Measurements from ENCODE around the gene CD69.

The CD69 gene

DNA sequence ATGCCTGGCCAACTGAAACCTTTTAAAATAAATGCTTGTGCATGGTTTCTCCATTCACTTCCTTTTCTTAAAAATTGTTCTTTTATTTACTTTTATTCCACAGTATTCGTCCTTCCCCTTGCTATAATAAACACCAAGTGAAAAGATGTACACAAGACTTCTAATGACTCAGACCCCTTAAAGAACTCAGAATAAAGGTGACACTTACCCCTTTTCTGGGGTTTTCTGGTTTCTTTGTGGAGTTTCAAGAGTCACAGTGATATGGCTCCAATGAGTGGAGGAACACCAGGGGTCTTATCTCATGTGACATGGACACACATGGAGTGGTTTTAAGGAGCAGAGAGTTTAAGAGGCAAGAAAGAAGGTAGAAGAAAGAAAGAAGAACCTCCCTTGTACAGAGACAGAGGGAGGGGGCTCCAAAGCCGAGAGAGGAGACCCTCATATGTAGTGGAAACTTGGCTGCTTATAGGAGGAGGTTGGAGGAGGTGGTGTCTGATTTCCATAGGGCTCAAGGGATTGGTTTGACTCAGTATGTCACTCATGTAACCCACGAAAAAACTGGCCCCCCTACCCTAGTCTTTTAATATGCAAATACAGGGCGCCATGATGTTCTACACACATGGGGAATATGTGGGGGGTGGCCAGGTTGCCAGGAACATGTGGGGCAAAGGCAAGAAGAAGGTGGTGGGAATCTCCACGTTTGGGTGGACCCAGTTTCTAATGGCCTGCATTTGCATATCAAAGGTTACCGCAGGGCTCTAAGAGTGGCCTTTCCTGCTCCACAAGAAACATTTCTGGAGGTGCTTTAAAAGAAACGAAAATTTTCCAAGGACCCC, 22.1 kb upstream of the CD69 start:
- no peak for TF ChIP-seq TAF1 (IDR thresholded peaks at IDR 0.05; ENCODE audit: borderline replicate concordance, insufficient read depth, low read length)
- no peak for TF ChIP-seq FOXP2 (optimal IDR thresholded peaks at IDR 0.05; ENCODE audit: borderline replicate concordance, extremely low read depth, extremely low read length, insufficient read depth)
- no peak for TF ChIP-seq SIN3A (IDR thresholded peaks at IDR 0.05; ENCODE audit: borderline replicate concordance, insufficient read depth, low read length)
- TF ChIP-seq, protein P1, sequence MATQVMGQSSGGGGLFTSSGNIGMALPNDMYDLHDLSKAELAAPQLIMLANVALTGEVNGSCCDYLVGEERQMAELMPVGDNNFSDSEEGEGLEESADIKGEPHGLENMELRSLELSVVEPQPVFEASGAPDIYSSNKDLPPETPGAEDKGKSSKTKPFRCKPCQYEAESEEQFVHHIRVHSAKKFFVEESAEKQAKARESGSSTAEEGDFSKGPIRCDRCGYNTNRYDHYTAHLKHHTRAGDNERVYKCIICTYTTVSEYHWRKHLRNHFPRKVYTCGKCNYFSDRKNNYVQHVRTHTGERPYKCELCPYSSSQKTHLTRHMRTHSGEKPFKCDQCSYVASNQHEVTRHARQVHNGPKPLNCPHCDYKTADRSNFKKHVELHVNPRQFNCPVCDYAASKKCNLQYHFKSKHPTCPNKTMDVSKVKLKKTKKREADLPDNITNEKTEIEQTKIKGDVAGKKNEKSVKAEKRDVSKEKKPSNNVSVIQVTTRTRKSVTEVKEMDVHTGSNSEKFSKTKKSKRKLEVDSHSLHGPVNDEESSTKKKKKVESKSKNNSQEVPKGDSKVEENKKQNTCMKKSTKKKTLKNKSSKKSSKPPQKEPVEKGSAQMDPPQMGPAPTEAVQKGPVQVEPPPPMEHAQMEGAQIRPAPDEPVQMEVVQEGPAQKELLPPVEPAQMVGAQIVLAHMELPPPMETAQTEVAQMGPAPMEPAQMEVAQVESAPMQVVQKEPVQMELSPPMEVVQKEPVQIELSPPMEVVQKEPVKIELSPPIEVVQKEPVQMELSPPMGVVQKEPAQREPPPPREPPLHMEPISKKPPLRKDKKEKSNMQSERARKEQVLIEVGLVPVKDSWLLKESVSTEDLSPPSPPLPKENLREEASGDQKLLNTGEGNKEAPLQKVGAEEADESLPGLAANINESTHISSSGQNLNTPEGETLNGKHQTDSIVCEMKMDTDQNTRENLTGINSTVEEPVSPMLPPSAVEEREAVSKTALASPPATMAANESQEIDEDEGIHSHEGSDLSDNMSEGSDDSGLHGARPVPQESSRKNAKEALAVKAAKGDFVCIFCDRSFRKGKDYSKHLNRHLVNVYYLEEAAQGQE (IDR thresholded peaks at IDR 0.05; ENCODE audit: insufficient read depth in 1 of 2, low read depth in 2 of 2, low read length in 2 of 2) = no peak
- no peak for TF ChIP-seq POLR2AphosphoS5 (IDR thresholded peaks at IDR 0.05; ENCODE audit: low read depth, low read length)

DNA sequence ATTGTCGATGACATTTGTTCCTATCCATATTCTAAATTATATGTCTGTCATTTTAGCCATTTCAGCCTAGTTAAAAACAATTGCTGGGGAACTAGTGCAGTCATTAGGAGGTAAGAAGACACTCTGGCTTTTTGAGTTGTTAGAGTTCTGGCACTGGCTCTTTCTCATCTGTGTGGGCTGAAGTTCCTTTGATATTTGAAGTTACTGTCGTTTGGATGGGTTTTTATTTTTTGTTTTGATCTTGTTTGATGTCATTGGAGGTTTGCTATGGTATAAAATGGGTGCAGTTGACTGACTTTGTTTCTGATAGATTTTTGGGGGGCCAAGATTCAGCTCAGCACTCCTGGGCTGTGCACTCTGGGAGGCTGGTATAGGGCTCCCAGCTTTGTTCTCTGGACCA, 20.7 kb upstream of the CD69 start:
- TF ChIP-seq TAF1 (IDR thresholded peaks at IDR 0.05; ENCODE audit: borderline replicate concordance, insufficient read depth, low read length) (no peak), FOXP2 (optimal IDR thresholded peaks at IDR 0.05; ENCODE audit: borderline replicate concordance, extremely low read depth, extremely low read length, insufficient read depth) (no peak), POLR2AphosphoS5 (IDR thresholded peaks at IDR 0.05; ENCODE audit: low read depth, low read length) (no peak), SIN3A (IDR thresholded peaks at IDR 0.05; ENCODE audit: borderline replicate concordance, insufficient read depth, low read length) (no peak)
- TF ChIP-seq, protein P1 (IDR thresholded peaks at IDR 0.05; ENCODE audit: insufficient read depth in 1 of 2, low read depth in 2 of 2, low read length in 2 of 2) = no peak

DNA sequence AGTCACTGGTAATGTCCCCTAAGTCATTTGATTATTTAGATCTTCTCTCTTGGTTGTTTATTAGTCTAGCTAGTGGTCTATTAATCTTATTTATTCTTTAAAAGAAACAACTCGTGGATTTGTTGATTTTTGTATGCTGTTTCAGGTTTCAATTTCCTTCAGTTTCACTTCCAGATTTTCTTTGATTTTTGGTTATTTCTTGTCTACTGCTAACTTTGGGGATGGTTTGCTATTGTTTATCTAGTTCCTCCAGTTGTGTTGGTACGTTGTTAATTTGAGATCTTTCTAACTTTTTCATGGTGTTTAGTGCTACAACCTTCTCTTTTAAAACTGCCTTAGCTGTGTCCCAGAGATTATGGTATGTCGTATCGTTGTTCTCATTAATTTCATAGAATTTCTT, 18.5 kb upstream of the CD69 start:
- TF ChIP-seq, protein P1 (IDR thresholded peaks at IDR 0.05; ENCODE audit: insufficient read depth in 1 of 2, low read depth in 2 of 2, low read length in 2 of 2) = no peak
- no peak for TF ChIP-seq FOXP2 (optimal IDR thresholded peaks at IDR 0.05; ENCODE audit: borderline replicate concordance, extremely low read depth, extremely low read length, insufficient read depth)
- TF ChIP-seq SIN3A (IDR thresholded peaks at IDR 0.05; ENCODE audit: borderline replicate concordance, insufficient read depth, low read length) = no peak
- no peak for TF ChIP-seq TAF1 (IDR thresholded peaks at IDR 0.05; ENCODE audit: borderline replicate concordance, insufficient read depth, low read length)
- no peak for TF ChIP-seq POLR2AphosphoS5 (IDR thresholded peaks at IDR 0.05; ENCODE audit: low read depth, low read length)

DNA sequence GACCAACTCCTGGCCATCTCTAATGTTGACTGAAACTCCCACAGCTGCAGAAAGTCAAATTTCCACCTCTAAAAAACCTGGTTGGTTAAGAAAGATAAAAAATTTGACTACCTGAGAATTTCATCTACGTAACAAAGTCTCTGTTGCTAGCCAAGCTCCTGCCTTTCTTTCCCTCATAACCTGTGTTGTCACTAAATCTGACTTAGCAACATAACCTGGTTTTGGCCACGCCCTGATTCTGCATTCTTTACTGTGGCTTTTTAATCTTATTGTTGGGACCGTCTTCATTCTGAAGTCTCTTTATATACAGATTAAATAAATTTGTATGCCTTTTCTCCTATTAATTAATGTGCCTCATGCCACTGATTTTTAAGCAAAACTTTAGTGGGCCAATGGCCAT, 16.1 kb upstream of the CD69 start:
- no peak for TF ChIP-seq FOXP2 (optimal IDR thresholded peaks at IDR 0.05; ENCODE audit: borderline replicate concordance, extremely low read depth, extremely low read length, insufficient read depth)
- TF ChIP-seq POLR2AphosphoS5 (IDR thresholded peaks at IDR 0.05; ENCODE audit: low read depth, low read length) = no peak
- no peak for TF ChIP-seq SIN3A (IDR thresholded peaks at IDR 0.05; ENCODE audit: borderline replicate concordance, insufficient read depth, low read length)

DNA sequence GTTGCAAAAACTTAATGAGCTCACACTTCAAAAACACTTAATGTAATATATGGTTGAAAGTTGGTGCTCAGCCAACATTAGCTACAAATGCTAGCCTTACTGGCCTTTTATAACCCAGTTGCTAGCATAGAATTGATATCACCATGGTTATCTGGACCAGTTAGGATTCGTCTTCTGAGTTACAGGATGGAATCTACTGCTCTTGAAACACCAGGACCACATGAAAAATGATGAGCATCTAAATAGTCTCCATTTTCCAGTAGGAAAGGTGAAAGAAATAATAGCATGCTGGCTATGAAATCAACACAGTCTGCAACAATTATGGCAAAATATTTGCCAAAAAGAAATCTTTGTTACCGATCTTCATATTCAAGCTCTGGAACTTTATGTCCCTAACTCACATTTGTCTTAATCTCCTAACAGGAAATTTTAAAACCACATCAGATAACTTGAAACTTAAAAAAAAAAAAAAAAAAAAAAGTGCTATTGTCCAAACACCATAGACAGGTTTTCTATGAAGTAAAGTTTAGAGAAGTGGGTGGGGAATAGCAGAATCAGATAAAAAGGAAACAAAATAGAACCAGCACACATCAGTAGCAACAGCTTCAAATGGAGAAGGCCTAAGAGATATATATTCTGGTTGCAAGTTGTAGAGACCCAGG, 12.6 kb upstream of the CD69 start:
- TF ChIP-seq POLR2AphosphoS5 (IDR thresholded peaks at IDR 0.05; ENCODE audit: low read depth, low read length) (no peak), TAF1 (IDR thresholded peaks at IDR 0.05; ENCODE audit: borderline replicate concordance, insufficient read depth, low read length) (no peak), FOXP2 (optimal IDR thresholded peaks at IDR 0.05; ENCODE audit: borderline replicate concordance, extremely low read depth, extremely low read length, insufficient read depth) (no peak), SIN3A (IDR thresholded peaks at IDR 0.05; ENCODE audit: borderline replicate concordance, insufficient read depth, low read length) (no peak)
- TF ChIP-seq, protein P1 (IDR thresholded peaks at IDR 0.05; ENCODE audit: insufficient read depth in 1 of 2, low read depth in 2 of 2, low read length in 2 of 2) = no peak
